Karpas-422 (cell line): Measurements from ENCODE around the gene LSG1. TPM values are rescaled to one million over a fixed set of nuclear protein-coding genes. Genes with fewer than 3 reads are reported as not detected.

Experiments used
- DNase-seq: peaks from one replicate; pipeline ENCODE4 v3.0.0-alpha.2; 2015
- H2AFZ ChIP-seq: fragments of 200-600 bp; sonication (generic); 2 replicates; pipeline ENCODE4 v1.6.1; 2014; ENCODE audit warnings: antibody characterized with exemption, low read length, mixed read lengths
- H3K27ac ChIP-seq: fragments of 200-600 bp; sonication (generic); 2 replicates; pipeline ENCODE4 v1.5.1; 2014; ENCODE audit warnings: mild to moderate bottlenecking, low read length, moderate library complexity
- H3K27me3 ChIP-seq: fragments of 200-600 bp; sonication (generic); 2 replicates; pipeline ENCODE4 v1.6.1; 2014; ENCODE audit warnings: low read length, mixed read lengths
- H3K36me3 ChIP-seq: fragments of 200-600 bp; sonication (generic); 2 replicates; pipeline ENCODE4 v1.6.1; 2014; ENCODE audit warnings: low read length, mixed read lengths; ENCODE audit not compliant: insufficient read depth
- H3K4me1 ChIP-seq: fragments of 200-600 bp; sonication (generic); 2 replicates; pipeline ENCODE4 v1.6.1; 2014; ENCODE audit warnings: mild to moderate bottlenecking, low read length, mixed read lengths
- H3K4me2 ChIP-seq: fragments of 200-600 bp; sonication (generic); 2 replicates; pipeline ENCODE4 v1.6.1; 2014; ENCODE audit warnings: low read length, low read depth, mild to moderate bottlenecking; ENCODE audit not compliant: poor library complexity, severe bottlenecking
- H3K4me3 ChIP-seq: fragments of 200-600 bp; sonication (generic); 2 replicates; pipeline ENCODE4 v1.5.1; 2014; ENCODE audit warnings: mild to moderate bottlenecking, antibody characterized with exemption, low read length, mixed read lengths
- H3K79me2 ChIP-seq: fragments of 200-600 bp; sonication (generic); 2 replicates; pipeline ENCODE4 v1.6.1; 2014; ENCODE audit warnings: mild to moderate bottlenecking, low read length, mixed read lengths
- H3K9ac ChIP-seq: fragments of 200-600 bp; sonication (generic); 2 replicates; pipeline ENCODE4 v1.6.0; 2014; ENCODE audit warnings: low read length
- H3K9me2 ChIP-seq: fragments of 200-600 bp; sonication (generic), shearing (Covaris generic); replicated peaks from 2 replicates; pipeline ENCODE4 v1.6.0; 2014; ENCODE audit warnings: mild to moderate bottlenecking, low read length, moderate library complexity; ENCODE audit not compliant: insufficient read depth
- H3K9me3 ChIP-seq: fragments of 300-700, 200-600 bp; sonication (generic); 2 replicates; pipeline ENCODE4 v1.6.1; 2014; ENCODE audit warnings: low read length, mixed read lengths
- H4K20me1 ChIP-seq: fragments of 200-600 bp; sonication (generic); 2 replicates; pipeline ENCODE4 v1.6.1; 2014; ENCODE audit warnings: mild to moderate bottlenecking, antibody characterized with exemption, low read length, low read depth; ENCODE audit not compliant: insufficient read depth
- total RNA-seq: library from RNA; depleted of rRNA; stranded (reverse); fragments of >200 nt; shearing (Covaris generic); gene quantifications from 2 replicates; pipeline ENCODE4 v1.2.3, GENCODE V29; 2014; ENCODE audit warnings: low replicate concordance

Gene LSG1
- total RNA-seq, 1 experiment from 2014 or later: 52.2 TPM

DNA sequence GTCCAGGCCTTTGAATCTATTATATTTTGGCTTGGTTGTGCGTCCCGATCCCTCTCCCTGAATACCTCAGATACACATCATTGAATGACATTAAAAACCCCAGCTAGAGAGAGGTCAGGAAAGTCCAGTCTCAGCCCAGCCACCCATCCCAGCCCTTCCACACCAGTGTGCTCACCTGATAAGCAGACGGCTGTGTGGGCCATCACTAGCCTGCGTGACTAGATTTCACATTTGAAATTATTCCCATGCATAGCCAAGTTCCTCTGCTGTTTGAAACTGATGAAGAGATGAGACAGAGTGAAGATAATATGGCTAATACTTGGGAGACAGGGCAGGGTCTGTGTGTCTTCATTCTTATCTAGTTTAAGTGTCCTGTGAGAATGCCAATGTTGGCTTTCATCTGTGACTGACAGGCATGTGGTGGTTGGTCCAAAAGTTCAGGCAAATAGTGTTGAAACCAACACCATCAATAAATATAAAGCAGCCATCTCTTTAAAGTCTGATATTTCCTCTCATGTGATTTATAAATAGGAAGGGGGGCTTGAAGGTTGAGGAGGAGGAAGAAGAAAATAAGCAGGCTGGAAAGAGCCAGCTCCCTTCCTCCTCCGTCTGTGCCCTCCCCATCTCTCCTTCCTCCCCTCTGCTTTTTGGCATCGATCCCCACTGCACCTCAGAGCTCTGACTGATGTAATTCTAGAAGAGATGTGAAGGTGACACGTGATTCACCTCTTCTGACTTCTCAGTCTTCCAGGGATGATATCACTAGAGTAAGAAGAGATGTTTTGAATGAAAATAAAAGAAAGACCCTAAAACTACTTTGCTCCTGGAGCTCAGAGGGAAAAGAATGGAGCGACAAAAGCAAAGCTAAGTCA, 18.7 kb upstream of the LSG1 start:
- Histone ChIP-seq H3K79me2 (peaks cover 23% of the 10 kb centered on the region), H3K9ac (peak overlapping the region; percentile 53), H3K27ac (peak overlapping the region; percentile 93), H3K4me1 (peaks cover 68% of the 10 kb centered on the region), H3K36me3 (no peaks in the 10 kb centered on the region), H4K20me1 (peaks cover 15% of the 10 kb centered on the region), H3K4me2 (peak overlapping the region; percentile 60), H2AFZ (no peak overlapping the region), H3K9me3 (no peaks in the 10 kb centered on the region), H3K4me3 (peak overlapping the region; percentile 40), H3K27me3 (no peaks in the 10 kb centered on the region), H3K9me2 (no peaks in the 10 kb centered on the region)
- peak; percentile 89 for DNase-seq

DNA sequence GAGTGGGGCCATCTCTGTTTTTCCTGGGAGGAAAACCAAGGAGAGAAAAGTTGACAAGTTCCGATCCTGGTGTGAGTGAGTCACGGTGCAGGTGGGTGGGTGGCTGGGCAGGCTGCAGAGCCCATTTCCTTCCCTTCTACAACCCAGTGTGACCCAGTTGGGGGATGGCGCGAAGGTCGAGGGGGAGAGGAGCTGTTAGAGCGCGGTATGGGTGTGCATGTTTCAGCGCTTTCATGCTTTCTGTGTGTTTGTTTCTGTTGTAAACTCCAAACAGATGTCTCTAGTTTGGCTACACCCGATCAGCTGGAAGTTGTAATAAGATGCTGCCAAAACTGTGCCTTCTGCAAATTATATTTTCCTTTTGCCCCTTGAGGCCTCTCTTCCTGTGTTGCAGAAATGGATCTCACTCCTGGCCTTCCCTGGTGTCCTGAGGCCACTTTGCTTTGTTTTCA, 17.5 kb upstream of the LSG1 start:
- Histone ChIP-seq H3K9me2 (no peaks in the 10 kb centered on the region), H3K27ac (peak overlapping the region; percentile 93), H3K4me3 (peak overlapping the region; percentile 82), H3K9me3 (no peaks in the 10 kb centered on the region), H3K79me2 (peaks cover 23% of the 10 kb centered on the region), H4K20me1 (peaks cover 15% of the 10 kb centered on the region), H3K36me3 (no peaks in the 10 kb centered on the region), H3K9ac (peak overlapping the region; percentile 88), H2AFZ (no peak overlapping the region), H3K27me3 (no peaks in the 10 kb centered on the region), H3K4me1 (peaks cover 74% of the 10 kb centered on the region), H3K4me2 (peak overlapping the region; percentile 78)
- DNase-seq: peak; percentile 82

DNA sequence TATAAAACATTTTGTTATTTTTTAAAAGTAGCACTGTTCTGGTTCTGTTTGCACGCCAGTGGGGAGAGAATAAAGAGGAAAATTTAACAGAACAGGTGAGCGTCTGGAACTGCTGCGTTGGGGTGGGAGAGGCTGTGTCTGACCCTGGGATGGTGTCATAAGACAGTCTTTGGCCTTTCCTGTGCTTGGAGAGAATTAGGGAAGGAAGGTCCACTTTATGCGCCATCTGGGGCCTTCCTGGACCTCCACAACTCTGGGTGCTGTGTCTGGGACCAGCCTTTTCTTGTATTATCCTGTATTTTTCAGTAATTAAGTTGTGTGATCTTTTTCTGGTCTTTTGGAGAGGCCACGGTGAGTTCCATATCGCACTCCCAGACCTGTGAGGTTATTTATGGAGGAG, 17.0 kb upstream of the LSG1 start:
- Histone ChIP-seq H3K9me2 (no peaks in the 10 kb centered on the region), H3K27me3 (no peaks in the 10 kb centered on the region), H3K9me3 (no peaks in the 10 kb centered on the region), H2AFZ (no peak overlapping the region), H3K27ac (peak overlapping the region; percentile 93), H3K9ac (peak overlapping the region; percentile 88), H3K36me3 (no peaks in the 10 kb centered on the region), H3K4me1 (peaks cover 74% of the 10 kb centered on the region), H4K20me1 (peaks cover 15% of the 10 kb centered on the region), H3K4me2 (peak overlapping the region; percentile 78), H3K79me2 (peaks cover 23% of the 10 kb centered on the region), H3K4me3 (peak overlapping the region; percentile 82)
- DNase-seq: no peak

DNA sequence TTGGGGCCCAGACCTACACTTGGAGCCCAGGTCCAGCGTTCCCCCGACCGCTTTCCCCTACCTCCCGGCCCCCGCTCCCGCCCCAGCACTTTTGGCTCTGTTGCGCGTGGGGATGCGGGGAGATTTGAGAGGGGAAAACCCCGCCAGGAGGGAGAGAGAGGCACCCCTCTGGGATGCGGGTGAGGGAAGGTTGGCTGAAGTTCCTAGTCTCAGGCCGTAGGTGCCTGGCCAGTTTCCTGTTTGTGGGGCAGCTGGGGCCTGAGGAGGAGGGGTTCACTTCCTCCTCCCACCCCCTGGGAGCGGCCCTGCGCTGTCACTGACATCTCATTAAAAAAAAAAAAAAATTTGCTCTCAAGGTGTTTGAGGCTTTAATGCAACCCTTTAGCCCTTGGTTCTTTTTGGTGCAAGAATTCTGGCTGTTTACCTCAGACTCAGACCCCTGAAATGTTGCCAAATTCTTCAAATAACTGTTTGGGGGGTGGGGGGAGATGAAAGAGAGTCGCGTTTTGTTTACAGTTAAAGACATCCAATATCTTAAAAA, 16.3 kb upstream of the LSG1 start:
- peaks cover 15% of the 10 kb centered on the region for H4K20me1 ChIP-seq
- H3K27me3 ChIP-seq: no peaks in the 10 kb centered on the region
- H3K9ac ChIP-seq: peak overlapping the region; percentile 88
- H3K4me2 ChIP-seq: peak overlapping the region; percentile 78
- peak overlapping the region; percentile 93 for H3K27ac ChIP-seq
- peaks cover 72% of the 10 kb centered on the region for H3K4me1 ChIP-seq
- H3K4me3 ChIP-seq: peak overlapping the region; percentile 82
- DNase-seq: peak; percentile 95
- H3K9me3 ChIP-seq: no peaks in the 10 kb centered on the region
- no peaks in the 10 kb centered on the region for H3K36me3 ChIP-seq
- H3K79me2 ChIP-seq: peaks cover 23% of the 10 kb centered on the region
- H2AFZ ChIP-seq: no peak overlapping the region
- no peaks in the 10 kb centered on the region for H3K9me2 ChIP-seq

DNA sequence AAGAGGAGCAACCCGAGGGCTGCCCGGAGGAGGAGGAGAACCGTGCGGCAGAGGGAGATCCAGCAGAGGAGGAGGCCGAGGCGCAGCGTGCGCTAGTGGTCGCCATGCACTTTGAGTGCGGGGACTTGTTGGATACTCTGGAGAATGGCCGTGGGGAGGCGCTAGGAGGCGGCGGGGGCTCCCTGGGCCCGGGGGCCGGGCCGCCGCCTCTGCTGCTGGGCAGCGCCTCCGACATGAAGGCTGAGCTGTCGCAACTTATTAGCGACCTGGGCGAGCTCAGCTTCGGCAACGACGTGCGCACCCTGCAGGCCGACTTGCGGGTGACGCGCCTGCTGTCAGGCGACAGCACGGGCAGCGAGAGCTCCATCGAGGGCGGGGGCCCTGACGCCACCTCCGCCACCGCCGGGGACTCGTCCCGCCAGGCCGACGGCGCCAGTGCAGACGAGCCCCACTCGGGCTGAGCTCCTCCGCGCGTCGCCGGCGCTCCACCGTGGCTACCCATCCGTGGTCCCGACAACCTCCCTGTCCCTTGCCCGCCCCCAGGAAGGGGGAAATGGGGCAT, 15.7 kb upstream of the LSG1 start:
- Histone ChIP-seq H3K27ac (peak overlapping the region; percentile 93), H4K20me1 (peaks cover 15% of the 10 kb centered on the region), H3K9me2 (no peaks in the 10 kb centered on the region), H3K9me3 (no peaks in the 10 kb centered on the region), H3K36me3 (no peaks in the 10 kb centered on the region), H3K9ac (peak overlapping the region; percentile 88), H2AFZ (no peak overlapping the region), H3K79me2 (peaks cover 23% of the 10 kb centered on the region), H3K4me1 (peaks cover 69% of the 10 kb centered on the region), H3K4me3 (peak overlapping the region; percentile 82), H3K27me3 (no peaks in the 10 kb centered on the region), H3K4me2 (peak overlapping the region; percentile 78)
- peak; percentile 95 for DNase-seq

DNA sequence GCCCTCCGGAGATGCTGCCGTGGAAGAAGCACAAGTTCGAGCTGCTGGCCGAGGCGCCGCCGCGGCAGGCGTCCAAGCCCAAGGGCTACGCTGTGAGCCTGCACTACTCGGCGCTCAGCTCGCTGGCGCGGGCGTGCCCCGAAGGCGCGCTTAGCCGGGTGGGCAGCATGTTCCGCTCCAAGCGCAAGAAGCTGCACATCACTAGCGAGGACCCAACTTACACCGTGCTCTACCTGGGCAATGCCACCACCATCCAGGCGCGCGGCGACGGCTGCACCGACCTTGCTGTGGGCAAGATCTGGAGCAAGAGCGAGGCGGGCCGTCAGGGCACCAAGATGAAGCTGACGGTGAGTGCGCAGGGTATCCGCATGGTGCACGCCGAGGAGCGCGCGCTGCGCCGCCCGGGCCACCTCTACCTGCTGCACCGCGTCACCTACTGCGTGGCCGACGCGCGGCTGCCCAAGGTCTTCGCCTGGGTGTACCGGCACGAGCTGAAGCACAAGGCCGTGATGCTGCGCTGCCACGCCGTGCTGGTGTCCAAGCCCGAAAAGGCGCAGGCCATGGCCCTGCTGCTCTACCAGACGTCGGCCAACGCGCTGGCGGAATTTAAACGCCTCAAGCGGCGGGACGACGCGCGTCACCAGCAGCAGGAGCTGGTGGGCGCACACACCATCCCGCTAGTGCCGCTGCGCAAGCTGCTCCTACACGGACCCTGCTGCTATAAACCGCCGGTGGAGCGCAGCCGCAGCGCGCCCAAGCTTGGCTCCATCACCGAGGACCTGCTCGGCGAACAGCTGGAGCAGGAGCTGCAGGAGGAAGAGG, 15.0 kb upstream of the LSG1 start:
- DNase-seq: peak; percentile 85
- H2AFZ ChIP-seq: no peak overlapping the region
- peak overlapping the region; percentile 78 for H3K4me2 ChIP-seq

DNA sequence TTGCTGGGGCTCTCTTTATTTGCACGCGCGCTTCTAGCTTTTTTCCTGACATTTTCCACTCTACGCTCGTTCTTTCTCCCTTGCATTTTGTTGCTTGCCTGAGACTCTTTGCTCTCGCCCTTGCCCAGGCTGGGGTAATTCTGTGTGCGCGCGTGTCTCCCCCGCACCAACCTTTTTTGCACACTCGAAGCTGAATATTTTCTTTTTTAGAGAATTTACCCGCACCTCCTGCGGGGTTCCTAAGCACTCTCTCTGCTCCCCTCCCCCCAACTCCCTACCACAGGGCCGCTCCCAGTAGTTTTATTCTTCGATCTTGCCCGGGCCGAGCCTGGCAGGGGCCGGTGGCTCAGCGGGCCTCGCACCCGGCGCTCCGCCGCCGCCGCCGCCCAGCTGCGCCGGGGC, 14.4 kb upstream of the LSG1 start:
- H3K79me2 ChIP-seq: peaks cover 23% of the 10 kb centered on the region
- peaks cover 61% of the 10 kb centered on the region for H3K4me1 ChIP-seq
- H3K9ac ChIP-seq: peak overlapping the region; percentile 88
- H3K4me2 ChIP-seq: peak overlapping the region; percentile 78
- H3K27me3 ChIP-seq: no peaks in the 10 kb centered on the region
- H3K27ac ChIP-seq: peak overlapping the region; percentile 93
- DNase-seq: no peak
- no peak overlapping the region for H2AFZ ChIP-seq
- no peaks in the 10 kb centered on the region for H3K9me2 ChIP-seq
- H3K36me3 ChIP-seq: no peaks in the 10 kb centered on the region
- H3K4me3 ChIP-seq: peak overlapping the region; percentile 82
- no peaks in the 10 kb centered on the region for H3K9me3 ChIP-seq
- H4K20me1 ChIP-seq: peaks cover 15% of the 10 kb centered on the region

More for the DNA sequence above, 15.0 kb upstream of the LSG1 start:
- Histone ChIP-seq H3K27me3 (no peaks in the 10 kb centered on the region), H3K36me3 (no peaks in the 10 kb centered on the region), H3K9me3 (no peaks in the 10 kb centered on the region), H3K27ac (peak overlapping the region; percentile 93), H3K9me2 (no peaks in the 10 kb centered on the region), H3K79me2 (peaks cover 23% of the 10 kb centered on the region), H4K20me1 (peaks cover 15% of the 10 kb centered on the region), H3K4me3 (peak overlapping the region; percentile 82), H3K4me1 (peaks cover 67% of the 10 kb centered on the region), H3K9ac (peak overlapping the region; percentile 88)
